HG03103 (cell line): ENCODE data around the gene MAP3K9.

Experiments used
- ATAC-seq: cut with Tn5 transposase; IDR thresholded peaks from one replicate; pipeline ENCODE4 v1.9.1; 2021; ENCODE audit warnings: low read depth; ENCODE audit not compliant: unreplicated experiment

Gene MAP3K9

GRCh38 chr14:70789361-70789760, 20.0 kb downstream of the MAP3K9 start:
- no peak for ATAC-seq

GRCh38 chr14:70788898-70789297, 20.4 kb downstream of the MAP3K9 start:
- ATAC-seq: no peak

GRCh38 chr14:70785556-70785955, 23.8 kb downstream of the MAP3K9 start:
- ATAC-seq: no peak

GRCh38 chr14:70784886-70785285, 24.4 kb downstream of the MAP3K9 start:
- ATAC-seq: no peak

GRCh38 chr14:70782361-70782760, 27.0 kb downstream of the MAP3K9 start:
- ATAC-seq: no peak

GRCh38 chr14:70780396-70781075, 28.8 kb downstream of the MAP3K9 start:
- peak; percentile 65 for ATAC-seq

GRCh38 chr14:70779667-70780066, 29.6 kb downstream of the MAP3K9 start:
- no peak for ATAC-seq

GRCh38 chr14:70776197-70776596, 33.1 kb downstream of the MAP3K9 start:
- no peak for ATAC-seq

- ATAC-seq: no peak
Measured at GRCh38 chr14:70773182-70773862, 36.0 kb downstream of the MAP3K9 start.

- no peak for ATAC-seq
Measured at GRCh38 chr14:70771781-70772212, 37.5 kb downstream of the MAP3K9 start.

GRCh38 chr14:70770490-70770889, 38.8 kb downstream of the MAP3K9 start:
- ATAC-seq: no peak

GRCh38 chr14:70759398-70759797, 49.9 kb downstream of the MAP3K9 start:
- ATAC-seq: no peak

- ATAC-seq: no peak
Measured at GRCh38 chr14:70755655-70756054, 53.7 kb downstream of the MAP3K9 start.

- ATAC-seq: no peak
Measured at GRCh38 chr14:70754991-70755390, 54.3 kb downstream of the MAP3K9 start.

- ATAC-seq: no peak
Measured at GRCh38 chr14:70753518-70753953, 55.8 kb downstream of the MAP3K9 start.

- no peak for ATAC-seq
Measured at GRCh38 chr14:70748422-70748821, 60.9 kb downstream of the MAP3K9 start.

GRCh38 chr14:70744641-70745040, 64.7 kb downstream of the MAP3K9 start:
- no peak for ATAC-seq

- ATAC-seq: no peak
Measured at GRCh38 chr14:70742316-70742715, 67.0 kb downstream of the MAP3K9 start.

GRCh38 chr14:70741482-70741881, 67.8 kb downstream of the MAP3K9 start:
- no peak for ATAC-seq

GRCh38 chr14:70735043-70735442, 74.3 kb downstream of the MAP3K9 start:
- no peak for ATAC-seq

GRCh38 chr14:70731447-70732239, 77.7 kb downstream of the MAP3K9 start:
- ATAC-seq: no peak
